ENCODE results near the gene MITD1. TPM values are rescaled to one million over a fixed set of nuclear protein-coding genes. Genes with fewer than 3 reads are reported as not detected.

Gene MITD1
- polyA plus RNA-seq, 1 experiment: 27.2 TPM

- DNase-seq (ENCODE audit: low read depth, low spot score): no peak
- H3K27me3 ChIP-seq (ENCODE audit: control insufficient read depth, insufficient read depth, low read length): no peaks in the 10 kb centered on the region
- H3K27ac ChIP-seq (ENCODE audit: low read depth, low read length): no peak overlapping the region
- no peaks in the 10 kb centered on the region for H3K9me3 ChIP-seq (ENCODE audit: control insufficient read depth, insufficient read depth, low read length)
- H3K4me3 ChIP-seq (ENCODE audit: low read depth, low read length): no peak overlapping the region
- TF ChIP-seq CTCF (IDR thresholded peaks at IDR 0.05; ENCODE audit: low read depth, low read length): no peak
- POLR2A ChIA-PET: no interaction called here
- CTCF ChIA-PET: no interaction called here
Observed at GRCh38 chr2:99150706-99151105, 30.2 kb downstream of the MITD1 start.

- Histone ChIP-seq H3K9me3 (ENCODE audit: control insufficient read depth, insufficient read depth, low read length) (no peaks in the 10 kb centered on the region; the same call in 1 of the 2 replicates), H3K27ac (ENCODE audit: low read depth, low read length) (no peak within 1 kb of the TSS), H3K4me3 (ENCODE audit: low read depth, low read length) (peak within 1 kb of the TSS; percentile 85), H3K27me3 (ENCODE audit: control insufficient read depth, insufficient read depth, low read length) (peaks cover 5% of the 10 kb centered on the region)
- TF ChIP-seq CTCF (IDR thresholded peaks at IDR 0.05; ENCODE audit: low read depth, low read length): no peak
- POLR2A ChIA-PET: interaction anchor here (0.6 to 1.2 kb wide), 2 partner anchors 39 to 196 kb away, joined by 3 to 5 read pairs; no protein-coding TSS in a partner anchor
- CTCF ChIA-PET: interaction anchor here (1.5 kb wide), 1 partner anchor 492 kb away, joined by 9 read pairs; no protein-coding TSS in a partner anchor
- peak; percentile 38 for DNase-seq (ENCODE audit: low read depth, low spot score)
Observed at GRCh38 chr2:99141110-99142108, 39.4 kb downstream of the MITD1 start, which contains the start of gene C2orf15. TSS of gene C2orf15 (plus strand) at chr2:99141707. CDS start at chr2:99150559, 8,852 bp downstream.

DNA sequence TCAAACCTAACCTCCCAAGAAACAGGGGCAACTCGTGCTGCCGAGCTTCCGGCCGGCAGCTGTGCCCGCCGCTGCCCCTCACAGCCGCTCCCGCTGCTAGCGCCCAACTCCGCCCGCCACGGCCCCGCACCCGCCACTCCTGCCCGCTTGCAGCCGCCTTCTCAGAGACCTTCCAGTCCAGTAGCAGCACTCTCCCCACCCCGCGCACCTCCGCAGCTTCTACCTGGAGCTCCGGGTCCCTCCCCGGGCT is 40.1 kb downstream of the MITD1 start:
- POLR2A ChIA-PET: interaction anchor here (0.6 to 1.2 kb wide), 2 partner anchors 38 to 197 kb away, joined by 3 to 5 read pairs; no protein-coding TSS in a partner anchor
- no peak for TF ChIP-seq CTCF (IDR thresholded peaks at IDR 0.05; ENCODE audit: low read depth, low read length)
- no peak for DNase-seq (ENCODE audit: low read depth, low spot score)
- Histone ChIP-seq H3K9me3 (ENCODE audit: control insufficient read depth, insufficient read depth, low read length) (no peaks in the 10 kb centered on the region; the same call in 1 of the 2 replicates), H3K27me3 (ENCODE audit: control insufficient read depth, insufficient read depth, low read length) (peaks cover 5% of the 10 kb centered on the region), H3K27ac (ENCODE audit: low read depth, low read length) (no peak overlapping the region), H3K4me3 (ENCODE audit: low read depth, low read length) (peak overlapping the region; percentile 85)
- CTCF ChIA-PET: interaction anchor here (1.5 kb wide), 1 partner anchor 491 kb away, joined by 9 read pairs; no protein-coding TSS in a partner anchor

- ChIA-PET POLR2A (interaction anchor here (0.6 to 1.2 kb wide), 2 partner anchors 38 to 197 kb away, joined by 3 to 5 read pairs; no protein-coding TSS in a partner anchor), CTCF (interaction anchor here (1.5 kb wide), 1 partner anchor 491 kb away, joined by 9 read pairs; no protein-coding TSS in a partner anchor)
- H3K4me3 ChIP-seq (ENCODE audit: low read depth, low read length): peak overlapping the region; percentile 85
- no peak for TF ChIP-seq CTCF (IDR thresholded peaks at IDR 0.05; ENCODE audit: low read depth, low read length)
- H3K27me3 ChIP-seq (ENCODE audit: control insufficient read depth, insufficient read depth, low read length): peaks cover 5% of the 10 kb centered on the region
- DNase-seq (ENCODE audit: low read depth, low spot score): no peak
- H3K27ac ChIP-seq (ENCODE audit: low read depth, low read length): no peak overlapping the region
- no peaks in the 10 kb centered on the region; the same call in 1 of the 2 replicates for H3K9me3 ChIP-seq (ENCODE audit: control insufficient read depth, insufficient read depth, low read length)
Observed at GRCh38 chr2:99140056-99140859, 40.6 kb downstream of the MITD1 start.
